Mesodermal cell (in vitro differentiated cells): ENCODE measurements around the gene CD200R1.

Experiments
- H3K27ac ChIP-seq: 2 replicates; pipeline ENCODE4 v1.7.0; 2013; ENCODE audit warnings: mild to moderate bottlenecking, low read depth, low read length, moderate library complexity; ENCODE audit not compliant: severe bottlenecking
- H3K36me3 ChIP-seq: 2 replicates; pipeline ENCODE4 v1.7.1; 2013; ENCODE audit warnings: mild to moderate bottlenecking, low read length, moderate library complexity; ENCODE audit not compliant: control insufficient read depth, insufficient read depth
- H3K4me1 ChIP-seq: one replicate; pipeline ENCODE4 v1.7.1; 2013; ENCODE audit warnings: mild to moderate bottlenecking, low read length; ENCODE audit not compliant: insufficient read depth, control insufficient read depth, poor library complexity, severe bottlenecking
- H3K4me3 ChIP-seq: 2 replicates; pipeline ENCODE4 v1.7.0; 2013; ENCODE audit warnings: low read length, control low read depth, mild to moderate bottlenecking; ENCODE audit not compliant: insufficient read depth, poor library complexity, severe bottlenecking; ENCODE audit errors: extremely low read depth
- H3K9me3 ChIP-seq: 2 replicates; pipeline ENCODE4 v1.7.1; 2013; ENCODE audit warnings: mild to moderate bottlenecking, low read length, moderate library complexity; ENCODE audit not compliant: control insufficient read depth
- WGBS, 2 experiments: methylation state at CpG; one replicate each; pipeline ENCODE4 v1.1.5; 2013; ENCODE audit warnings: missing lambda C conversion rate in 2 of 2; ENCODE audit not compliant: insufficient coverage in 2 of 2; 5-methylcytosine and 5-hydroxymethylcytosine counted together

Gene CD200R1

GRCh38 chr3:112888381-112889085 lies 86.4 kb downstream of the CD200R1 start:
- no peak overlapping the region for H3K27ac ChIP-seq
- H3K4me3 ChIP-seq = no peak overlapping the region
- peaks cover 4% of the 10 kb centered on the region for H3K9me3 ChIP-seq
- WGBS, 2 experiments = no CpG with 5 or more reads among the region's 2 CpGs
- no peaks in the 10 kb centered on the region for H3K36me3 ChIP-seq
- no peaks in the 10 kb centered on the region for H3K4me1 ChIP-seq

- H3K27ac ChIP-seq = no peak overlapping the region
- 87 to 91% methylated on average over 4 of the region's 4 CpGs for WGBS, 2 experiments
- H3K4me1 ChIP-seq = no peaks in the 10 kb centered on the region
- no peak overlapping the region for H3K4me3 ChIP-seq
- no peaks in the 10 kb centered on the region for H3K9me3 ChIP-seq
- no peaks in the 10 kb centered on the region for H3K36me3 ChIP-seq
These were observed 90.1 kb downstream of the CD200R1 start for GRCh38 chr3:112884678-112885290.

GRCh38 chr3:112881891-112882290 lies 93.0 kb downstream of the CD200R1 start:
- WGBS, 2 experiments = 94 to 100% methylated on average over 1 to 2 of the region's 4 CpGs
- Histone ChIP-seq H3K9me3 (no peaks in the 10 kb centered on the region), H3K36me3 (no peaks in the 10 kb centered on the region), H3K4me1 (no peaks in the 10 kb centered on the region), H3K27ac (no peak overlapping the region), H3K4me3 (no peak overlapping the region)

DNA sequence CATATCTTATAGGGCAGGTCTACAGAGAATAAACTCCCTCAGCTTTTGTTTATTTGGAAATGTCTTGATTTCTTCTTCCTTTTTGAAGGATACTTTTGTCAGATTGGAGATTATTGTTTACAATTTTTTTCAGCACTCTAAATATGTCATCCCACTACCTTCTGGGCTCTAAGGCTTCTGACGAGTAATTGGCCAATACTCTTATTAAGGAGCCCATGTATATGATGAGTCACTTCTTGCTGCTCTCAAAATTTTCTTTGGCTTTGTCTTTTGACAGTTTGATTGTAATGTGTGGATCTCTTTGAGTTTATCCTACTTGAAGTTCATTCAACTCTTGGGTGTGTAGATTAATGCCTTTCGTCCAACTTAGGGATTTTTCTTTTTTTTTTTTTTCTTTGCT lies 99.3 kb downstream of the CD200R1 start:
- Histone ChIP-seq H3K4me3 (no peak overlapping the region), H3K9me3 (no peaks in the 10 kb centered on the region), H3K36me3 (no peaks in the 10 kb centered on the region), H3K4me1 (no peaks in the 10 kb centered on the region), H3K27ac (no peak overlapping the region)
- WGBS, 2 experiments = 100% methylated on average over 1 of the region's 2 CpGs; no CpG with 5 or more reads in 1 of the 2 experiments

- Histone ChIP-seq H3K4me1 (no peaks in the 10 kb centered on the region), H3K9me3 (no peaks in the 10 kb centered on the region), H3K4me3 (no peak overlapping the region), H3K27ac (no peak overlapping the region), H3K36me3 (no peaks in the 10 kb centered on the region)
These were observed 100.2 kb downstream of the CD200R1 start for GRCh38 chr3:112874725-112875124.

DNA sequence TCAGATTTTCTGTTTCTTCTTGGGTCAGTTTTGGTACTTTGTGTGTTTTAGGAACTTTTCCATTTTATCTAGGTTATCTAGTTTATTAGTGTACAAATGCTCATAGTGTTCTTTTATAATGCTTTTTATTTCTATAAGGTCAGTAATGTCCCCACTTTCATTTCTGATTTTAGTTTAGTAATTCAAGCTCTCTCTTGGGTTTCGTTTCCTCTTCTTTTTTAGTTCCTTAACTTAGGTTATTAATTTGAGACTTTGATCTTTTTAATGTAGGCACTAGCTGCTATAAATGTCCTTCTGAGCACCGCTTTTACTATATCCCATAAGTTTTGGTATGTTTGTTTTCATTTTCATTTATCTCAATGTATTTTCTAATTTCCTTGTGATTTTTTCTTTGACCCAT lies 101.3 kb downstream of the CD200R1 start:
- no peak overlapping the region for H3K27ac ChIP-seq
- WGBS, 2 experiments = no CpG with 5 or more reads among the region's 2 CpGs
- H3K4me1 ChIP-seq = no peaks in the 10 kb centered on the region
- no peak overlapping the region for H3K4me3 ChIP-seq
- H3K9me3 ChIP-seq = no peaks in the 10 kb centered on the region
- no peaks in the 10 kb centered on the region for H3K36me3 ChIP-seq

DNA sequence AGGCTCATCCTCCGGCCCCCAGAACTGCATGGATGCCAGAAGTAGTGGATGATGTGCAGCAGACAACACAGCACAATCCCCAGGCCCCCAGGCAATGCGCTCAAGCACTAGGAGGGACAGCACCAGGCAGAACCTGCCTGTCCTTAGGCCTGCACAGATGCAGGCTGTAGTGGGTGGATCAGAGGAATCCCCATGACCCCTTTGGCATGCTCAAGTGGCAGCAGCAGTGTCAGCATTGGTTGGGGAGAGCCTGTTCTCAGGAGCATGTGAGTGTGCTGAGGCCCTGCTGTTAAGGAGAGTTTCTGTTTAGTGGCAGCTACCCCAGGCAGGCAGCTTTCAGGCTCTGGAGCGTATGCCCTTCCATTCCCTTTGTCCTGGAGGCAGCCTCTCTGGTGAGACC lies 103.2 kb downstream of the CD200R1 start:
- Histone ChIP-seq H3K4me1 (no peaks in the 10 kb centered on the region), H3K9me3 (no peaks in the 10 kb centered on the region), H3K4me3 (no peak overlapping the region), H3K27ac (no peak overlapping the region), H3K36me3 (no peaks in the 10 kb centered on the region)
- 81 to 97% methylated on average over 2 to 3 of the region's 3 CpGs for WGBS, 2 experiments
